ENCODE data around the gene PHF21A. TPM values are rescaled to one million over a fixed set of nuclear protein-coding genes. Genes with fewer than 3 reads are reported as not detected.

Gene PHF21A
- 12.8 and 17.3 TPM in 2 replicates for total RNA-seq (2014; rRNA removed; shearing (Covaris generic))

- DNase-seq, result peak; percentile 89 to 90
- Histone ChIP-seq H3K27ac (peak within 1 kb of the TSS; percentile 20; the same call in 1 of the 2 replicates), H3K27me3 (no peaks in the 10 kb centered on the region), H3K9me3 (replicated peaks) (no peaks in the 10 kb centered on the region), H3K36me3 (no peaks in the 10 kb centered on the region), H3K4me3 (peak within 1 kb of the TSS; percentile 72), H3K4me1 (peaks cover 3% of the 10 kb centered on the region; the same call in 1 of the 2 replicates)
Observed at GRCh38 chr11:46121301-46121723, at the start of gene PHF21A. TSS of gene PHF21A (minus strand) at chr11:46121454. CDS start at chr11:46084219, 37,235 bp downstream.

GRCh38 chr11:46170797-46171196 lies 49.5 kb upstream of the PHF21A start:
- H3K4me1 ChIP-seq, result no peaks in the 10 kb centered on the region
- no peak for DNase-seq
- no peaks in the 10 kb centered on the region for H3K36me3 ChIP-seq
- peaks cover 3% of the 10 kb centered on the region; the same call in 1 of the 2 replicates for H3K27me3 ChIP-seq
- no peak overlapping the region for H3K27ac ChIP-seq
- no peak overlapping the region for H3K4me3 ChIP-seq
- no peaks in the 10 kb centered on the region; the same call in 1 of the 2 replicates for H3K9me3 ChIP-seq (replicated peaks)

GRCh38 chr11:46162700-46163099 lies 41.4 kb upstream of the PHF21A start:
- no peak overlapping the region for H3K4me3 ChIP-seq
- H3K27me3 ChIP-seq, result peaks cover 12% of the 10 kb centered on the region
- H3K36me3 ChIP-seq, result no peaks in the 10 kb centered on the region
- DNase-seq, result no peak
- no peaks in the 10 kb centered on the region for H3K4me1 ChIP-seq
- H3K9me3 ChIP-seq (replicated peaks), result no peaks in the 10 kb centered on the region
- H3K27ac ChIP-seq, result no peak overlapping the region

GRCh38 chr11:46161201-46161600 lies 39.9 kb upstream of the PHF21A start:
- Histone ChIP-seq H3K9me3 (replicated peaks) (no peaks in the 10 kb centered on the region), H3K27me3 (peaks cover 12% of the 10 kb centered on the region), H3K4me1 (no peaks in the 10 kb centered on the region), H3K4me3 (no peak overlapping the region), H3K36me3 (no peaks in the 10 kb centered on the region), H3K27ac (no peak overlapping the region)
- no peak for DNase-seq

GRCh38 chr11:46160100-46160499 lies 38.8 kb upstream of the PHF21A start:
- H3K27ac ChIP-seq, result no peak overlapping the region
- H3K36me3 ChIP-seq, result no peaks in the 10 kb centered on the region
- peaks cover 9% of the 10 kb centered on the region for H3K27me3 ChIP-seq
- no peaks in the 10 kb centered on the region for H3K9me3 ChIP-seq (replicated peaks)
- no peak for DNase-seq
- H3K4me3 ChIP-seq, result no peak overlapping the region
- H3K4me1 ChIP-seq, result no peaks in the 10 kb centered on the region

GRCh38 chr11:46159680-46160079 lies 38.4 kb upstream of the PHF21A start:
- Histone ChIP-seq H3K27me3 (peaks cover 7% of the 10 kb centered on the region), H3K27ac (no peak overlapping the region), H3K4me3 (no peak overlapping the region), H3K36me3 (no peaks in the 10 kb centered on the region), H3K4me1 (no peaks in the 10 kb centered on the region), H3K9me3 (replicated peaks) (no peaks in the 10 kb centered on the region)
- DNase-seq, result no peak

GRCh38 chr11:46149826-46150225 lies 28.6 kb upstream of the PHF21A start:
- no peak for DNase-seq

GRCh38 chr11:46149342-46149741 lies 28.1 kb upstream of the PHF21A start:
- H3K36me3 ChIP-seq, result no peaks in the 10 kb centered on the region
- no peaks in the 10 kb centered on the region for H3K4me1 ChIP-seq
- no peak overlapping the region for H3K27ac ChIP-seq
- no peak overlapping the region for H3K4me3 ChIP-seq
- no peak for DNase-seq
- H3K9me3 ChIP-seq (replicated peaks), result no peaks in the 10 kb centered on the region
- peaks cover 16% of the 10 kb centered on the region for H3K27me3 ChIP-seq

More at GRCh38 chr11:46149826-46150225, 28.6 kb upstream of the PHF21A start:
- H3K9me3 ChIP-seq (replicated peaks), result no peaks in the 10 kb centered on the region
- no peaks in the 10 kb centered on the region for H3K36me3 ChIP-seq
- H3K27me3 ChIP-seq, result peaks cover 16% of the 10 kb centered on the region
- no peak overlapping the region for H3K27ac ChIP-seq
- H3K4me3 ChIP-seq, result no peak overlapping the region
- no peaks in the 10 kb centered on the region for H3K4me1 ChIP-seq

- Histone ChIP-seq H3K27ac (no peak overlapping the region), H3K27me3 (peaks cover 9% of the 10 kb centered on the region), H3K36me3 (no peaks in the 10 kb centered on the region), H3K9me3 (replicated peaks) (no peaks in the 10 kb centered on the region), H3K4me1 (no peaks in the 10 kb centered on the region), H3K4me3 (no peak overlapping the region)
- no peak for DNase-seq
Observed at GRCh38 chr11:46144741-46145140, 23.5 kb upstream of the PHF21A start.

GRCh38 chr11:46143049-46143806 lies 22.0 kb upstream of the PHF21A start:
- Histone ChIP-seq H3K9me3 (replicated peaks) (no peaks in the 10 kb centered on the region), H3K36me3 (no peaks in the 10 kb centered on the region), H3K4me1 (no peaks in the 10 kb centered on the region), H3K27ac (no peak overlapping the region), H3K27me3 (peaks cover 9% of the 10 kb centered on the region), H3K4me3 (no peak overlapping the region)
- DNase-seq, result no peak

- no peak overlapping the region for H3K4me3 ChIP-seq
- H3K4me1 ChIP-seq, result no peaks in the 10 kb centered on the region
- H3K9me3 ChIP-seq (replicated peaks), result no peaks in the 10 kb centered on the region
- no peaks in the 10 kb centered on the region for H3K36me3 ChIP-seq
- H3K27ac ChIP-seq, result no peak overlapping the region
- peaks cover 12% of the 10 kb centered on the region for H3K27me3 ChIP-seq
- DNase-seq, result no peak
Observed at GRCh38 chr11:46142561-46142960, 21.3 kb upstream of the PHF21A start.

GRCh38 chr11:46141597-46141996 lies 20.3 kb upstream of the PHF21A start:
- DNase-seq, result no peak
- no peaks in the 10 kb centered on the region for H3K9me3 ChIP-seq (replicated peaks)
- H3K4me1 ChIP-seq, result no peaks in the 10 kb centered on the region
- H3K27me3 ChIP-seq, result peaks cover 14% of the 10 kb centered on the region
- H3K4me3 ChIP-seq, result no peak overlapping the region
- H3K27ac ChIP-seq, result no peak overlapping the region
- H3K36me3 ChIP-seq, result no peaks in the 10 kb centered on the region

GRCh38 chr11:46134540-46134939 lies 13.3 kb upstream of the PHF21A start:
- Histone ChIP-seq H3K4me3 (no peak overlapping the region), H3K9me3 (replicated peaks) (no peaks in the 10 kb centered on the region), H3K27ac (no peak overlapping the region), H3K27me3 (peaks cover 20% of the 10 kb centered on the region), H3K36me3 (no peaks in the 10 kb centered on the region), H3K4me1 (no peaks in the 10 kb centered on the region)
- no peak for DNase-seq

- no peak overlapping the region for H3K4me3 ChIP-seq
- H3K36me3 ChIP-seq, result no peaks in the 10 kb centered on the region
- H3K4me1 ChIP-seq, result no peaks in the 10 kb centered on the region
- no peaks in the 10 kb centered on the region for H3K9me3 ChIP-seq (replicated peaks)
- DNase-seq, result no peak
- H3K27me3 ChIP-seq, result peaks cover 18% of the 10 kb centered on the region
- no peak overlapping the region for H3K27ac ChIP-seq
Observed at GRCh38 chr11:46134061-46134460, 12.8 kb upstream of the PHF21A start.

- Histone ChIP-seq H3K4me1 (no peaks in the 10 kb centered on the region), H3K27ac (no peak overlapping the region), H3K36me3 (no peaks in the 10 kb centered on the region), H3K4me3 (no peak overlapping the region), H3K27me3 (peaks cover 18% of the 10 kb centered on the region), H3K9me3 (replicated peaks) (no peaks in the 10 kb centered on the region)
- DNase-seq, result no peak
Observed at GRCh38 chr11:46133119-46133518, 11.9 kb upstream of the PHF21A start.

All from SJCRH30 (cell line).